ENCODE results near the gene TMEM273.

GRCh38 chr10:49140304-49141177 lies 47.6 kb downstream of the TMEM273 start:
- TF ChIP-seq CTCF (IDR thresholded peaks at IDR 0.05): no peak
- TF ChIP-seq POLR2A (IDR thresholded peaks at IDR 0.05): no peak
